ENCODE data around the gene DPP10.

- TF ChIP-seq CTCF (IDR thresholded peaks at IDR 0.05; ENCODE audit: low read length), result no peak
- no peak for TF ChIP-seq EZH2 (IDR thresholded peaks at IDR 0.05; ENCODE audit: borderline replicate concordance, low read length)
Observed at GRCh38 chr2:115413791-115414190, 971.4 kb downstream of the DPP10 start.

Data from OCI-LY1 (cell line).